HG03378 (cell line): ENCODE results near the gene ROR2.
"Not testable (repeated sequence)": the region's sequence is repeated elsewhere in the genome, so short reads cannot be mapped to it uniquely, and the experiment has no call there.

ENCODE experiments used
- ATAC-seq: cut with Tn5 transposase; IDR thresholded peaks from one replicate; pipeline ENCODE4 v1.9.1; 2021; ENCODE audit warnings: mild to moderate bottlenecking, moderate library complexity; ENCODE audit not compliant: unreplicated experiment

The ROR2 gene

DNA sequence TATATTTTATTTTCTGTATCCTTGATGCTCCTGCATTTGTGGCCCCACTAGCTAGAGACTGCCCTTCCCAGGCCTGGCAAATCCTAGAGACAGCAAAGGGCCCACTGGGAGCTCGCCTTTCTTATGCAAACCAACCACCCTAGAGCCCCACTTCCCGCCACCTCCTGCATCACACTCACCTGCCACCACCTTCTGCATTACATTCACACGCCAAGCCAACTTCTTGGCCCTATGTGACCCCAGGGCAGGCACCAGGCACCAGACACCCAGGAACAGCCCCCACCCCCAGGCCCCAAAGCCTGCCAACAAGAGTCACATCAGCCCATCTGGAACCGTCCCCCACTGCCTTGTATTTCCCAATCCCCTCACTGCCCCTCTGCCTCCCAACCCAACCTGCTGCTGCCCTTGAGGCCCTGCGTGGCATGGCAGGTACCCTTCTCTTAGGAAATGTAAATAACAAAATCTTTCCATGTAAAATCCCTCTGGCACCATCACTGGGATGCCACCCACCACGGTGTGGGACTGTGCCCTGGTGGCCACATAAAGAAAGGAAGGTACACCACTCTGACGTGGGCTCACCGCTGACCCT, 22.0 kb downstream of the ROR2 start:
- no peak for ATAC-seq

DNA sequence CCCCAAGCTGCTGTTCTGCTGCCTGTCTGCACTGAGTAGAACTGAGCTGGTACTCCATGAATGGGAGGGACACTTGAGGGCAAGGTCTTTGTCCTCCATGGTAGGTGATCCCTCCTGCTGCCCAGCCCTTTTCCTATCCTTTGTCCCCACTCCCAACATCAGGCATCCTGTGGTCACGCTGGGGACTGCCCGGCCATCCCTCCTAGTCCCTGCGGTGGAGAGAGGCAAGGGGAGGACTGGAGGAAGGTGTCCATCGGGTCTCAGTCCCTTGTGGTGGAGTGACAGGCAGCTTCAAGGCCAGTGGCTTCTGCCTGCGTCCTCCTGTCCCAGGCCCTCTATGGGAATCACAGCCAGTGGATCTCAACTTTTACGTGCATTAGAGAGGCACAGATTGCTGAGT, 25.9 kb downstream of the ROR2 start:
- no peak for ATAC-seq

DNA sequence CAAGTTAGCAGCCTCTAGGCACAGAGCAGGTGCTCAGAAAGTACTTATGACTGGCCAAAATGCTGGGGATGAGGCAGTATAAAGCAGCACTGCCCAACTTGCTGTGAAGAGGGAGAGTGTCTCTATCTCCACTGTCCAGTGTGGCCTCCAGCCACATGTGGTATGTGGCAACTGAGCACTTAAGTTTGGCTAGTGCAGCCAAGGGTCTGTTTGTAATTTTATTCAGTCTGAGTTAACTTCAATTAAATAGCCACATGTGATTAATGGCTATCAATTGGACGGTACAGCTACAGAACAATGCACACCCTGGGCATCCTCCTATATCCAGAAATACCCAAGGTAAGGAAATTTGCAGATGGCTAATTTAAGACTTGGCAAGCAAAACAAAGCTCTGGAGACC, 26.9 kb downstream of the ROR2 start:
- ATAC-seq = no peak

DNA sequence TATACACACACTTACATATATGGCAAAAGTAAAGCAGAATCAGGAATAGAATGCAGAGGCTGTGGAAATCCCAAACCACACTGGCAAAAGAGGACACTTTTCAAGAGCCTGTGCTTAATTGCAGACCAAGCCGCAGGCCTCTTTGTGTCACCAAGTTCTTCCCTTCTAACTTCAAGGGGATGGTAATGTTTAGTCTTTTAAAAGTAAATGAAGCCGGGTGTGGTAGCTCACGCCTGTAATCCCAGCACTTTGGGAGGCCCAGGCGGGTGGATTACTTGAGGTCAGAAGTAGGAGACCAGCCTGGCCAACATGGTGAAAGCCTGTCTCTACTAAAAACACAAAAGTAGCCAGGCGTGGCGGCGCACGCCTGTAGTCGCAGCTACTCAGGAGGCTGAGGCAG, 28.7 kb downstream of the ROR2 start:
- ATAC-seq = no peak

DNA sequence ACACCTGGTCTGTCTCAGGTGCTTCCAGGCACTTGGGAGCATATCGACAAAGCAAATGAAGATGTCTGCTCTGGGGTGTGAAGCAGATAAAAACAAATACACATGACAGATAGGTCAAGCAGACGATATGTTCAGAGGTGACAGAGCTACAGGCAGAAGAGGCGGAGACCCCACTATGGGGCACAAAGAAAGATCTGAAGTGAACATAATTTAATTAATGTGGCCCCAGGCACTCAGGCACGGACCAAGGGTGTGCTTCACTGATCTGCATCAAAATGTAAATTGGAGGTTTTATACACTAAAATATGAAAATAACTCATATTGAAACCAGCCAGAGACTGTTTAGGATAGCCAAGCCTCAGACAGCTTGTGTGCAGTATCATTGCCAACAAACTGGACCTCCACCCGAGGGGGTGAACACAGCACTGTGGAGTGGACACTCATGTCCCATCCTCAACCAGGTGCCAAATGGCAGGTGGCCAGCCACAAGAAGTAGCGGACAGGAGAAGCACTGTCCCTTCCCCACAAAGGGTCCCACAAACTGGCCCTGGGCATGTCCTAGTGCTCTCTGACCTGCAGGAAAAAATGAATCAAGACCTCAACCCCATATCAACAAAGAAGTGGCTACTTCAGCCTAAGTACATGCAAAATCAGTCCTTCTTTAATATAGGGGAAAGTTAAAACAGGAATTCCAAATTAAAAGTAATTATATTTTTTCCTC, 29.2 kb downstream of the ROR2 start:
- ATAC-seq = no peak

DNA sequence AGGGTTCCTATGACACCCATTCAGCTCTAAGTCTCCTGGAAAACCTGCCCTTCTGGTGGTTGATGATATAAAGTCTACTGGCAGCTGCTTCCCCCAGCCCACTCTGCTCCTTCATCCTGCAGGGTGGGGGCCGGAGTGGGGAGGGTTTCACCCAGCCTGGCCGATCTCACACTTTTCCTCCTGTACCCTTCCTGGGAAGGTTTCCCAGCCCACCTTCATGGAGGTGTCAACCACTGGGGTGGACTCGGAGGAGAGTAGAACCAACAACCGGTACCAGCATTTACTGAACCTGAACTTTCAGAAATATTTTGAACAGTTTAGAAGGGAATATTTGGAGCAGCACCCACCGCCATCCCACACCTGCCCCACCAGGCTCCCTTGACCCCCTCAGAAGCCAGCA, 30.4 kb downstream of the ROR2 start:
- ATAC-seq = no peak

DNA sequence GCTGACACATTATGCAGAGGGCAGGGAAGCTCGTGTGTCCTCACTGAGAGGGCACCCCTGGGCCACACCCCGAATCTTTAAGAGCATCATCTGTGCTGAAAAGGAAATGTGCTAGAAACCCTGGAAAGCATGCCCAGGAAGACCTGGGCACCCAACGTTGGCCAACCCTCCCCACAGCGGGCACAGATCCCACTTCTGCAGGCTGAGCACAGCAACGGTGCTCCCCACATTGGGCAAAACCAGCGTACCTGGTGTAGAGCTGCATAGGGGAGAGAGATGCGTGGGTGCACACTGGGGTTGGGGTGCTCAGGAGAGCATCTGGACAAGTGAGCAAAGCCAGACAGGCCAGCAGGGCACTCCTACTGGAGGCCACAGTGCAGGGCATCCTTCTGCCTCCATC, 32.6 kb downstream of the ROR2 start:
- no peak for ATAC-seq

DNA sequence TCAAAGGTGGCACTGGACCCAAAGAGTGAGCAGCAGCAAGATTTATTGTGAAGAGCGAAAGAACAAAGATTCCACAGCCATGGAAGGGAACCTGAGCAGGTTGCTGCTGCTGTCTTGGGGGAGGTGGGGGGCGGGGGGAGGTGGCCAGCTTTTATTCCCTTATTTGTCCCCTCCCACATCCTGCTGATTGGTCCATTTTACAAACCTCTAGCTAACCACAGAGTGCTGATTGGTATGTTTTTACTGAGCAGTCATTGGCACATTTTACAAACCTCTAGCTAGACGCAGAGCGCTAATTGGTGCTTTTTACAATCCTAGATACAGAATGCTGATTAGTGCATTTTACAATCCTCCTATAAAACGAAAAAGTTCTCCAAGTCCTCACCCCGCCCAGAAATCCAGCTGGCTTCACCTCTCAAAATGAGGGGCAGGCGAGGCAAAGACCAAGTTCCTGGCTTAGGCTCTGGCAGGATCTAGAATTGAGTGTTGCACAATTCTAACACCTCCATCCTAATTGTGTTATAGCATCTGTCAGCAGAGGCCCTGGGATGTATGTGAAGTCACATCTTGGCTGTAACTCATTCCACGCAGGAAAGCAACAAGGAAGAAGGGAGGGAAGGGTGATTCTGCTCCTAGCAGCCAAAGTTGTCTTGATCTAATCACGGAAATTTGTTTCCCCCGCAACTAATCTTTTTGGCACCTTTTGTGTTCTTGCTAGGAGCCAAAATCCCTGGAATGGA, 34.3 kb downstream of the ROR2 start:
- no peak for ATAC-seq

DNA sequence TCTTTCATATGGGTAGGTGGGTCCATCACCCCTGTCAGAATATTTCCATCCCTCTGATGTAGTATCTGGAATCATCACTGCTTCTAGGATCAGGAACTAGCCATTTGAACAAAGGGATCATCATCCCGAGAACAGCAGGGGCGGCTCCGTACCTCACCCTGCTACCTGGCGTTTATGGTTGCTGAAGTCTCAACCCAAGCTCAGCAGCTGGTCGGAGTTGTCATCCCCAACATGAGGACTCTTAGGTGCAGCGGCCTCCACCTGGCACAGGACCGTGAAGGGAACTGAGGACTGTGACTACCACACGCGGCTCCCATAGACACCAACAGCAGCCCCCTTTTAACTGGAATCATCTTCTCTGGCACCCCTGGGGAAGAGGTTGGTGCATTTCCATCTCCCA, 35.1 kb downstream of the ROR2 start:
- no peak for ATAC-seq

DNA sequence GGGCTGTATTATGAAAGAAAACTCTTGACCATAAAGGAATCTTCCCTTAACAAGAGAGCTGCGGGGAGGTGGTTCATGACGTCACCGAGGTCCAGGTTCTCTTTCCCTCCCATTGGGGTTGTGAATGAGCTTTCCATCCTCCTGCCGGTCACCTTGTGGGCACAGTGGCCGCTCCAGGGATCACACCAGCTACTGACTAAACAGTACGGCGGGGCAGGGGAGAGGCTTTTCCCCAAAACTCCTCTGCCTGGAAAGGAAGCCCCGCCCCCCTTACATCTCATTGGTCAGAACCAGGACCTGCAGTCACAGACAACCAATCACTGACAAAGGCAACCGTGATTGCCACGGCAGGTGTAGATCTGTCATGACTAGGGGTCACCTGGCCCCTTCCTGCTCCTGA, 35.6 kb downstream of the ROR2 start:
- no peak for ATAC-seq

DNA sequence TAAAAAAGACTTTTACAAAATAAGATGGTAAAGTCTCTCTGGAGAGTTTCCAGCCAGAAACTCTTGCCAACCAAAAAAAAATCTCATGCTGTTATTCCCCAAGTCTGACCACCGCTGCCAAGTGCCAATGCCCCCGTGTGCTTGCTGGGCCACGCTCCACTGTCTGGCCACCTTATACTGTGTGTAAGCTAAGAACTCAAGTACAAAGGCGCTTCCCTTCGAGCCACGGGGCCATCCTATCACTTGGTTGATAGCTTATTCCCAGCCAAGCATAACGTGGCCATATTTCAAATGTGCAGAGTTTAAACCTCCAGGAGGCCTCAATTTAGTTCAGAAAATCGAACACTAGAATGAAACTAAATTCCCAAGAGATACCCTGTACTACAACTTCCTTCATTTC, 36.0 kb downstream of the ROR2 start:
- no peak for ATAC-seq

DNA sequence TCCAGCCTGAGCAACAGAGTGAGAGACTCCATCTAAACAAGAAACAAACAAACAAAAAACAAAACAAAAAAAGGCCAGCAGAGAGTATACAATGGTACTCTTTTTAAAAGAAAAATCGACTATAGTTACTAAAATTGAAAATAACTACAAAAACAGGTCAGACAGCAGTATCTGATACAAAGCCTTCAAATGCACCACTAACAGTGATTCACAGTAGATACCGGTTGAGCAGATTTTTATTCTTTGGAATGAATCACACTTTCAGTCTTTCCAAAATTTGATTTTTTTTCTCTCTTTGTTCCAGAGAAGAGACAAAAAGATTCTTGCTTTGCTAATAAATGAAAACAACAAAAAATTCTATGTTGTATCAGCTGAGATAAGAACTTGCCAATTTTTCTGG, 36.9 kb downstream of the ROR2 start:
- no peak for ATAC-seq

DNA sequence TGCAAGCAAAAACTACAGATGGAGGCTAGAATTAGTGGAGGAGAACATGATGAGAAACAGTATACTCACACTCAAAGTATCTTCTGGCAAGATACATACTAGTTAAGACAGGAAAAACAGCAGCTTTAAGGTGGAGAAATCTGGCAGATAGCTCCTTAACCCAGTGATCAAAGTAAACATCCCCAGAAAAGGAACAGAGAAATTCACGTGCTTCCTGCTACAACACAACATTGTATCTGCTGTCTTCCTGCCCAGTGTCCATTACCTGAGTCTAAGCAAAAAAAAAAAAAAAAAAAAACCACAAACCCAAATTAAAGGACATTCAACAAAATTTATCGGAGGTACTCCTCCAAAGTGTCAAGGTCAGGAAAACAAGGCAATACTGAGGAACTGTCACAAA, 38.4 kb downstream of the ROR2 start:
- ATAC-seq = no peak

DNA sequence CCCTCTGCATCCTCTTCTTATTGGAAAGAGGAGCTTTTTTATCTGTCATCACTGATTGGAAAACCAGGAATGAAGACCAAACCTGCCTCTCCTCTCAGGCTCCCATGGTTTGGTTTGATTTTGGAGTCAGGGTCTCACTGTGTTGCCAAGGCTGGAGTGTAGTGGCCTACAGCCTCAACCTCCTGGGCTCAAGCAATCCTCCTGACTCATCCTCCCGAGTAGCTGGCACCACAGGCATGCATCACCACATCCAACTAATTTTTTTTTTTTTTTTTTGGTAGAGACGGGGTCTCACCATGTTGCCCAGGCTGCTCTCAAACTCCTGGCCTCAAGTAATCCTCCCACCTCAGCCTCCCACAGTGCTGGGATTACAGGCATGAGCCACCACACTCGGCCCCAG, 40.8 kb downstream of the ROR2 start:
- not testable (repeated sequence) for ATAC-seq

DNA sequence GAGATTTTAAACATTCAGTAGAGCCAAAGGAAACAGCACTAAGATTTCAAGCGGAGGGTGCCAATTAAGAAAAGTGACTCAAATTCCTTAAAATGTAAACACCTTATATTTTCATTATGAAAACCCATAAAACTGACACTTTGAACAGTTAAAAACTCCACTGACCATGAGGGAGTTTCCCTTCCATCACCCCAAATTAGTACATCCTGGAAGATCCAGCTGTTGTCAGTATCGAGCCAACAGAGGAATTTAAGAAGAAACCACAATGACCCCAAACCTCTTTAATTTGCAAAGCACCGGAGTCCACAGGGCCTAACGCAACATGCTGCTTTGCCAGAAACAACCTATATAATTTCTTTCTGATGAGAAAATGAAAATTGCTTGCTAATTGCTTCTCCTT, 41.3 kb downstream of the ROR2 start:
- no peak for ATAC-seq

DNA sequence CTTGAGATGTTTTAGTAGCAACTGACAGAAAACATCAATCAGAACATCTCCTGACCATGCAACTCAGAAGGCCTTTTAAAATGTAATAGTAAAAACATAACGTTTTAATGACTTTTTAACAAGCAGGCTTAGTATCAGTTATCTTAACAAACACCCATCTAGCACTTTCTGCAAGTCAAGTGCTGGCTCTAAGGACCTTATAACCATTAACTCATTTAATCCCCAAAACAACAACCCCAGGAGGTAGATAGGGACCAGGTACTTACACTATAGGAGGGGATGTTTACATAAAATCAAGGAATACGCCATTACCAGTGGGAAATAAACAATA, 41.8 kb downstream of the ROR2 start:
- ATAC-seq = no peak

DNA sequence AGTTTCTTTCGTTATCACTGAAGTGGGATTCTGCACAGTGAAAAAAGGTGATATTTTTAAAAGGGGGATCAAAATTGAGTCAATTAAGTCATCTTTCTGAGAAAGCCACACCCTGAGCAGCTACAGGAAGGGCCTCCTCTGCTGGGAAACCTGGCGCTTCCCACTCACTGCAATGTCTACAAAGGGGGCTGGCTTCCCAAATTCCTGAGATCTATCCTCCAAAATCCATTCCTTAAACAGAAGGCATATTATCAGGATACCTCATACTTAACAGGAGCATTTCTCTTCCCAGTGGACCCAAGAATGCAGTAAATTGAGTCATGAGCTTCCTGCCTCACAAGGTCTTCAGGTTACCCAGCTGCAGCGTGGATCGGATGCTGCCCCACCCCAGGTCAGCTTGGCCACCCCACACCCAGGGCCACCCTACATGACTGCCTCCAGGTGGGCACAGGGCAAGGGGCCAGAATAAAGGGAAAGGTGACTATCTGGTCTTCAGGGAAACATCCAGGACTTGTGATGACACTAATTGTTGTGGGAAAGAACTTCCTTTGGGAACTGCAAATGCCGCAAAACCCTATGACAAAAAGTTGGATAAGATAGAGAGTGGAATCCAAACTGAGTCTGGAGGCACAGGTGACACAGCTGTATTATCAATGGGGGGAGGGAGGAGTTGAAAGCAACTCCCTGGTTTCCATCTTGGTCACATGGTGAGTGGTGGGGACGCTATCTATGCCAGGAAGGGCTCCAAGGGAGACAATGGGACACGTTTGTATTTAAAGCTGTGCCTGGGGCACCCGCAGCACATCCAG, 42.3 kb downstream of the ROR2 start:
- ATAC-seq = no peak

DNA sequence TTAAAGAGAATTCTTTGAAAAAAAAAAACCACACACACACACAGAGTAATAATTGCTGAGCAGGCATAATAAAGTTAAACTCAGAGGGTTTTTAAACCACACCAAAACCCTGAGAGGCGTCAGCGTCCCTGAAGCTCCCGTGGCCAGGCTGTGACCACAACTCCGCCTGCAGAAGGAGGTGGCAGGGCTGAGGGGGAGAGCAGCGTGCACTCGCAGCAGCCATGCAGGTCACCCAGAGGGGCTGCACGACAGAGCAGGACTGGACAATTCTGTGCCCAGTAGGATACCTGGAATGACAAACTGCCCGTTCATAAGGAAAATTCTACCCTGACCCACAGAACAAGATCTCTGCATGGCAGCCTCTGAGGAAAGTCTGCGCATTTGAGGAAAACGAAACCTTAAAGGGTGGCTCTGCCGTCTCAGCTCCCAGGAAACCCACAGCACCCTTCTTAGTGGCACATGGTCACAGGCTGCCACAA, 44.0 kb downstream of the ROR2 start:
- ATAC-seq = no peak

DNA sequence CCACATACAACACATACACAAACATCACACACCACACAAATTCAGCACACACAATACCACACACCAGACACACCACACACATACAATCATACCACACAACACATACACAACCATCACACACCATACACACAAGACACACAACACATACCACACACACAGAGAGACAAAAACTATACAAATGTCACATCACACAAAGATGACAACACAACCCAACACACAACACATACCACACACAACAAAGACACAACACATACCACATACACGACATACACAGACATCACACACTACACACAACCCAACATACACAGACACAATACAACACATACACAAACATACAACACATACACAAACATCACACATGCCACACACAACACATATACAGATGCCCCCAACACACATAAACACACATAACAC, 44.8 kb downstream of the ROR2 start:
- no peak for ATAC-seq

DNA sequence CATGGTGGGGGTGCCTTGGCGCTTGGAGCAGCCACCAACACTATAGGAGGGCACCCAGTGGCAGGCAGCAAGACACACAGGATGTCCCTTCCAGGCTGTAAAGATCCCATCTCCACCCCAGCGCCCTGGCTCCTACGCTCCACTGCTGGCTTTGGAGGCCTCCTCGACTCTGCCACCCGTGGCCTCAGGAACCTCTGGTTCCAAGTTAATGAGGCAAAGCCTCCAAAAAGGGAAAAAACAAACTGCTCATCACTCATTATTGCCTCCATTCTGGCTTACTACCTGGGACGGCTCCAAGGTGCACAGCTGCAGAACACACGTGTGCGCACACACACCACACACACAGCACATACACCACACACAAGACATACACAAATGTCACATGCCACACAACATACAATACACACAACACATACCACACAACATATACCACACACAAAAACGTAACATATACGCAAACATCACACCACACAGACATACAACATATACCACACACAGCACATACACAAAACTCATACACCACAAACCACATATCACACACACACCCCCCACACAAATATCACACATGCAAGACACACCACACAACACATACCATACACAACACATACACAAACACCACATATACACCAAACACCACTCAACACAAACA, 45.3 kb downstream of the ROR2 start:
- no peak for ATAC-seq
